ENCODE measurements around the gene EIF2B5.

- no peak for TF ChIP-seq FOXP2 (optimal IDR thresholded peaks at IDR 0.05; ENCODE audit: borderline replicate concordance, extremely low read depth, extremely low read length, insufficient read depth)
- no peak for TF ChIP-seq POLR2AphosphoS5 (IDR thresholded peaks at IDR 0.05; ENCODE audit: low read depth, low read length)
- TF ChIP-seq REST (IDR thresholded peaks at IDR 0.05; ENCODE audit: insufficient read depth in 1 of 2, low read depth in 2 of 2, low read length in 2 of 2), result no peak
- TF ChIP-seq TAF1 (IDR thresholded peaks at IDR 0.05; ENCODE audit: borderline replicate concordance, insufficient read depth, low read length), result no peak
Measured at GRCh38 chr3:184175506-184175905, 40.3 kb downstream of the EIF2B5 start.

All from PFSK-1 (cell line).